GM19035 (cell line): ENCODE data around the gene ZBTB21.
"Not testable (repeated sequence)": the region's sequence is repeated elsewhere in the genome, so short reads cannot be mapped to it uniquely, and the experiment has no call there.

ENCODE experiments used
- ATAC-seq: cut with Tn5 transposase; IDR thresholded peaks from one replicate; pipeline ENCODE4 v1.9.1; 2021; ENCODE audit not compliant: unreplicated experiment

Gene ZBTB21

GRCh38 chr21:41971891-41972290 lies 38.3 kb downstream of the ZBTB21 start:
- ATAC-seq = no peak

DNA sequence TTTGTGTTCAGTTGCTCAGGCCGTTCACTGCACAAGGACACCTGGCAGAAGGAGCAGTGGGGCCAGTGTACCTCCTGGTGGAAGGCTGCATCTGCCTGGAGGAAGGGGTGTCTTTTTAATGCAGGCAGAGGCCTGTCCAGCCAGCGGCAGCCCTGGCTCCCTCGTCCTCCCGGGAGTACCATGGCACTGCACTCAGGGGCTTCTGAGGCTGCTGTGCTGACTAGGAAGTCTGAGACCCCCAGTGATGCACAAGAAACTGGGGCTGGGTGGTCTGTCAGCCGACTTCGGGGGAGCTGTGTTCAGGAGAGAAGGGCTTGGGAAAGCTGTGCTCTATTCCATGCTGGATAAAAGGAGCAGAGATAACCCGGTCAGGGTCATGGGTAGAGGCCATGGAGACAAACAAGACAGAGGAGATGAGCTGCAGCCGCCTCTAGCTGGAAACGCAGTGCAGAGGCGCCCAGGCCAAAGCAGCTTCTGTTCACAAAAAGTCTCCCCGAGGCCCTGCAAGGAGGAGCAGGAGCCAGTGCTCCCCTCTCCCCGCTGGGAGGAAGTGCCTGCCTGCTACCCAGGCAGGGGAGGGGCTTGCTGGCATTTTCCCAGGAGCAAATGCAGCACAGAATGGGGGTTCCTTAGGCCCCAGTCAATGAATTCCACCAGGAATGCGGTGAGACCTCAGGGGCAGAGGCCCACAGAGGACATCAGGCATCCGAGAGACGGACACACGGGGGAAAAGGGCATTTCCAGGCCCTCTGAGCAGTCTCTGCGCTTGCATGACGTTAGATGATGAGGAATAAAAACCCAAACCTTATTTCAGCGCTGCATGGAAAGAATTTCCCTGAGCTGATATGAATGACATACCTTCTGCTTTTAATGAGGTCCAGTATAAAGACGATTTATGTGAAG lies 39.2 kb downstream of the ZBTB21 start:
- no peak for ATAC-seq

DNA sequence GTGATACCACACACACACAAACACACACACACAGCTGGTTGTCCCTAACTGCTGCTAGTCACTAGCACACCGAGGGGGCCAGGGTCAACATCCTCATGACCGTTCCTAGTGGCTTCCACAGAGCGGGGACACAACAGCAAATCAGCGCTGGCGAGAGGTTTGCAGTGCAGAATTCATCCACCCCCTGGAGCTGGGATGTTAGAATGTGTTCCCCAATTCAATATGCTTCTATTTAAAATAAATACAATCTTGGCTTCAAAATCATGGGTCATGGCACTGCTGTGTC lies 40.1 kb downstream of the ZBTB21 start:
- no peak for ATAC-seq

DNA sequence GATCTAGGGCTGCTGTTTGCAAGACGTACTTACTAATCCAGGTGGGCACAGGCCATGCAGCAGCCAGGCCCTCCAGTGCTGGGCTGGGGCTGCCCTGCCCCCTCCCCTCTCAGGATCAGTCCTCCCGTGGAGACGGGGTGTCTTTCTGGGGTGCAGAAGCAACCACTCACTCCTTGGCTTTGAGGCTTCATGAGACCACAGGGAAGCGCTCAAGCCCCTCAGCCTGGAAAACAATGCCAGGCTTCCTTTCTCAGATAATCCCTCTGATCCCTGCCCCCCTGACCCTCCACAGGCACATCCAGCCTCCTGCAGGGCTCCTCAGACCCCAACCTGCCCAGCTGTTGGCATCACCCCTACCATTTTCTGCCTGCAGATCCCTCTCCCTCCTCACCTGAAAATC lies 42.5 kb downstream of the ZBTB21 start:
- ATAC-seq = no peak

GRCh38 chr21:41966872-41967621 lies 43.1 kb downstream of the ZBTB21 start:
- ATAC-seq = no peak

DNA sequence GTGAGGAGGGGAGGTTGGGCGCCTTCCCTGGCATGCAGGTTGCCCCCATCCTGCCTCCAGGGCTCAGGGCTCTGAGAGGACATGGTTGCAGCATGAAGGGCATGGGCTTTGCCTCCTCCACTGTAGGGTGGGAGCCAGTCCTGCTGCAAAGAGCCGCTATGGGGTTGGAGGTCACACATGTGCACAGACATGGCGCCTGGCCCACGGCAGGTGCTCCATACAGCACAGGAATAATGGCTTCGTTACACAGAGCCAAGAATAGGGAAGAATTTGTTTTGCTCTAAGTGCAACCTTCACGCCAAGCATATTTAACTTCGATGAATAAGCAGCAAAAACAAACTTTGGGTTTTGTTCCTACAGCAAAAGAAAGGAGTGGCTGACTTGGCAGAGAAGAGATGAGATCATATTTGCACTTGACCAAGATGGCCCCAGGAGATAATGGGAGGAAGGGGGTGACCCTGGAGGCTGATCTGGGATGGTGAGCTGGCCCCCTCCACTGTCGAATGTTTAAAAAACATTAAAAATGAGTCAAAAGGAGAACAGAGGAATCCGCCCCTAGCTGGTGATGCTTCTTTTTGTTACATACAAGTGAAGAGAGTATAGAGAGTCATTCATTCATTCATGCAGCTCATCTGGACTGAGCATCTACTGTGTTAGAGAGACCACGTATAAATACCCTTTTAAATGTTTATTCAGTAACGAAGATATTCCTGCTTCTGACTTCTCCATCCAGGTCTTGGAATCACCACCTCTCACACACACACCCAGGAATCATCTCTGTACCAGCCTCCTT lies 43.9 kb downstream of the ZBTB21 start:
- no peak for ATAC-seq

DNA sequence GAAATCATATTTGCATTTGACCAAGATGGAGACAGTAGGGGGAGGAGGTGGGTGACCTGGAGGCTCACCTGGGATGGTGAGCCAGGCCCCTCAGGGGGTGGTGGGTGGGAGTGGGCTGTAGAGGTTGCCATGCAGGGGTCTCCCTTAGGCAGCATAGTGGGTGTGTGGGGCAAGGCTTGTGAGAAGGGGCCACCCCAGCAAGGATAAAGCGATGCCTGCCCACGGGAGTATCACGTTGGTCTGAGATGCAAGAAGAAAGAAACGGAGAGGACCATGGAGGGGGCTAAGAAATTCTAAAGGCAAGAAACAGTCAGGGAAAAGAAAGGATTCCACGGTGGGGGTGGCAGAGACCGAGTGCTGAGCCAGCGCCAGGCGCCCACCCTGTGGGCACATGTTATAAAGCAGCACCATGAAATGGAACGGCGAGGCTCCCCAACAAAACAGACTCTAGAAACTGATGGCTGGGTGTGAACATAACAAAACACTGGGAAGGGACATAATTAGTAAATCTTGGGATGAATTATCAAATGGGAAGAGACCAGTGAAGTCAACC lies 44.6 kb downstream of the ZBTB21 start:
- ATAC-seq = no peak

DNA sequence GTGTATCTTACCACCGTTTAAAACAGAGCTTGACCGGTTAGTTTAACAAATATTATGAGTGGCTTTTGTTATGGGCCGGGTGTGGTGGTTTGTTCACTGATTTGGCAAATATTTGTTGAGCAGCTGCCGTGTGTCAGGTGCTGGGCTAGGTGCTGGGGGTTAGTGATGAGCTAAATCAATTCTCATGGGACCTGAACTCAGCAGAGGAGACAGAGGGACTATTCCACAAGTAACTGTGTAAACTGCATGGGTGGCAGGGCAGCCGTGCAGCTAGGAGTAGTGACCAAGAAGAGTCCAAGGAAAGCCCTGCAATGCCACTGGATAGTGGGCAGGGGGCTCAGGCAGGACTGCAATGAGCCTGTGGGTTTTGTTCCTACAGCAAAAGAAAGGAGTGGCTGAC lies 45.1 kb downstream of the ZBTB21 start:
- ATAC-seq = no peak

DNA sequence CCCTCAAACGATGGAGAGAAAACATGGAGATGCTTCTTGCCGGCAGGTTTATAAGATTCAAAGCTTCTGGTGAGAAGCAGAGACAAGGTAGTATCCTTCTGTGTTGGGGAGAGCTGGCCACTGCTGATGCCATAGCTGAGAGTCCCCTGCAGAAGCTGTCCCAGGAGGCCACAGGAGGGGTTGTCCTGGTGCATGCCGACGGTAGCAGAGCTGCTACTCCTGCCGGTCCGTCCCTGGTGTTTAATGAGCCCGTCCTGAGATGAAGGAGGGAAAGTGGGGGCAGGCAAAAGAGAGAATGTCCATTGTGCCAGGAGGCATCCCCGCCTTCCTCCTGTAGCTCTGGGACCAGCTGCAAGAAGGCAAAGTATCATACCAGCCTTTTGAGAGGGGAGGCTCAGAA lies 46.0 kb downstream of the ZBTB21 start:
- ATAC-seq = no peak

DNA sequence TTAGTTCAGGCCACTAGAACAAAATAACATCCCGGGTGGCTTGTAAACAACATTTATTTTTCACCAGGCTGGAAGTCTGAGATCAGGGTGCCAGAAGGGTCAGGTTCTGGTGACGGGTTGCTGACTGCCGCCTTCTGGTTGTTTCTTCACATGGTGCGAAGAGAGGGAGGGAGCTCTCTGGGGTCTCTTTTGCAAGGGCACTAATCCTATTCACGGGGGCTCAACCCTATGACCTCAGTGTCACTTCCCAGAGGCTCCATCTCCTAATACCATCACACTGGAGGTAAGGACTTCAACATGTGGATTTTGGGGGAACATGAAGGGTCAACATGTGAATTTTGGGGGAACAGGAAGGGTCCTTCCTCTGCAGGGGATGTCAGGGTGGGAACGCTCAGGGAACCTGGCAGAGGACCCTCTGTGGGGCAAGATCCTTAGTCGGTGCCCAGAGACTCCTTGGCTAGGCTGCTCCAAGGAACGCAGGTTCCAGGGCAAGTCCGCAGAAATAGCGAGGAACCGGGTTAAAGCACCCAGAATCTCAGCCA lies 47.7 kb downstream of the ZBTB21 start:
- ATAC-seq = no peak

DNA sequence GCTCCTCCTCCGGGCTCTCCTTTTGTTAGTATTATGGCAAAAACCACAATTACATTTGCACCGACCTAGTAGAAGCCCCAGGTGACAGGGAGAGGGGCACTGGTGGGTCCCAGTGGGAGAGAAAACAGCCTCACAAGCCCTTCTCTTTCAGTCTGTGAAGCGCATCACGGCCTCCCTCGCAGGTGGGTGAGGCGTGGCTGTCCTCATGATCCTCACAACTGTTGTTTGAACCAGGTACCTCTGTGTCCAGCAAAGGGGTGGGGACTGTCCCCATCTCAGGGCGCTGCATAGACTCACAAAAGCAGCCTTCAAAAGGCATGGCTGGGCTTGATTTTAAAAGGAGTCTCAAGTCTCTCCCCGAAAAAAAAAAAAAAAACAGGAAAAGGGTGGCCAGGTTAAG lies 48.4 kb downstream of the ZBTB21 start:
- no peak for ATAC-seq

GRCh38 chr21:41961282-41961701 lies 48.9 kb downstream of the ZBTB21 start:
- ATAC-seq = no peak

- ATAC-seq = no peak
Observed at GRCh38 chr21:41960386-41960785, 49.8 kb downstream of the ZBTB21 start.

- ATAC-seq = not testable (repeated sequence)
Observed at GRCh38 chr21:41959697-41960096, 50.5 kb downstream of the ZBTB21 start.

- ATAC-seq = no peak
Observed at GRCh38 chr21:41958886-41959563, 51.1 kb downstream of the ZBTB21 start.

- no peak for ATAC-seq
Observed at GRCh38 chr21:41957991-41958766, 52.0 kb downstream of the ZBTB21 start.

- ATAC-seq = no peak
Observed at GRCh38 chr21:41956926-41957729, 53.0 kb downstream of the ZBTB21 start.

- ATAC-seq = no peak
Observed at GRCh38 chr21:41955516-41955915, 54.6 kb downstream of the ZBTB21 start.
